GM18502 (cell line): Measurements from ENCODE around the gene OXLD1.
"Not testable (repeated sequence)": the region's sequence is repeated elsewhere in the genome, so short reads cannot be mapped to it uniquely, and the experiment has no call there.

Experiments used
- ATAC-seq: cut with Tn5 transposase; IDR thresholded peaks from one replicate; pipeline ENCODE4 v1.9.1; 2021; ENCODE audit warnings: mild to moderate bottlenecking; ENCODE audit not compliant: unreplicated experiment, poor library complexity

The OXLD1 gene

GRCh38 chr17:81631482-81631881 is 34.9 kb downstream of the OXLD1 start:
- no peak for ATAC-seq

GRCh38 chr17:81630274-81630673 is 36.1 kb downstream of the OXLD1 start:
- ATAC-seq = no peak

- no peak for ATAC-seq
These were observed 44.8 kb downstream of the OXLD1 start for GRCh38 chr17:81621494-81622130.

DNA sequence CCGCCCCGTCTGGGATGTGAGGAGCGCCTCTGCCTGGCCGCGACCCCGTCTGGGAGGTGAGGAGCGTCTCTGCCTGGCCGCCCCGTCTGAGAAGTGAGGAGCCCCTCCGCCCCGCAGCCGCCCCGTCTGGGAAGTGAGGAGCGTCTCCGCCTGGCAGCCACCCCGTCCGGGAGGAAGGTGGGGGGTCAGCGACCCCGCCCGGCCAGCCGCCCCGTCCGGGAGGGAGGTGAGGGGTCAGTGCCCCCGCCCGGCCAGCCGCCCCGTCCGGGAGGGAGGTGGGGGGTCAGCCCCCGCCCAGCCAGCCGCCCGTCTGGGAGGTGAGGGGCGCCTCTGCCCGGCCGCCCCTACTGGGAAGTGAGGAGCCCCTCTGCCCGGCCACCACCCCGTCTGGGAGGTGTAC is 48.1 kb downstream of the OXLD1 start:
- not testable (repeated sequence) for ATAC-seq

- ATAC-seq = no peak
These were observed 49.5 kb downstream of the OXLD1 start for GRCh38 chr17:81616877-81617276.

DNA sequence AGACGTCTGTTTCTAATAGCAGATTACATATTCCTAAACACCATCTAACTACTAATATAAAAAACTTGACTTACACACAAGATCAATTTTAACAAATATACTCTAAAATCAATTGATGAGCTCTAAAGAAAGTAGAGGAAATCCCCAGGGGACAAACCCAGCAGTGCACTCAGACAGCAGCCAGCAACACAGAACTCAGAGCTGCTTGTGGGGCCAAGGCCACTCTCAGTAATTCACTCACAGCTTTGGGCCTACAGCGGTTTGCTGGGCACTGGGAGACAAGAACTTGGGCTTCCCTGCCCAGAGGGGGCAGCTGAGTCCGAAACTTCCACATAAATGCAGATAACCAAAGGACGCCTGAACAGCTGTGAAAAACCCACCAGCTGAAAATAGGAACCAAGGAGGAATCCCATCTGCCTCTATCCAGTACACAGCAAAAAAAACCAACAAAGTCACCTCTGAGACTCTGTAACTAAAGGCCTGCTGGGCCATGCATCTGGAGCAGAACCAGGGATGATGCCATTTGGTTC is 50.9 kb downstream of the OXLD1 start:
- ATAC-seq = no peak
